H1 (cell line): Measurements from ENCODE around the gene CXCL3. TPM values are rescaled to one million over a fixed set of nuclear protein-coding genes. Genes with fewer than 3 reads are reported as not detected.

ENCODE experiments used
- CTCF ChIA-PET: fragments of 300-600 bp; sonication (Branson Sonifier 250); formaldehyde crosslinking; loops from one replicate; lab custom pipeline; 2021; ENCODE audit not compliant: partially characterized antibody; lab: Charles Lee
- POLR2A ChIA-PET: fragments of 300-600 bp; sonication (Branson Sonifier 250); formaldehyde crosslinking; loops from one replicate; lab custom pipeline; 2021; ENCODE audit warnings: inconsistent platforms; ENCODE audit not compliant: partially characterized antibody; lab: Charles Lee
- DNase-seq, 2 experiments: peaks; one replicate each; pipeline versions ENCODE4 v3.0.0 to v3.0.0-alpha.2; 2010 to 2022; ENCODE audit warnings: low spot score in 2 of 2, low read depth in 1 of 2, mixed read lengths in 1 of 2
- FAIRE-seq: peaks from 2 replicates; lab custom pipeline; 2011; peaks lifted over from hg19 to GRCh38; lab: Jason Lieb, UNC
- H2AFZ ChIP-seq: 2 replicates; pipeline ENCODE4 v1.8.1; 2012; ENCODE audit warnings: low read length, inconsistent platforms
- H2AK5ac ChIP-seq: 2 replicates; pipeline ENCODE4 v1.6.1; 2013; ENCODE audit warnings: low read depth, low read length
- H2BK120ac ChIP-seq: replicated peaks from 2 replicates; pipeline ENCODE3; 2013; ENCODE audit warnings: low read depth, low read length, inconsistent platforms
- H2BK12ac ChIP-seq: 2 replicates; pipeline ENCODE4 v1.6.1; 2013; ENCODE audit warnings: low read depth, low read length
- H2BK15ac ChIP-seq: 2 replicates; pipeline ENCODE4 v1.6.1; 2013; ENCODE audit warnings: low read length
- H2BK20ac ChIP-seq: 2 replicates; pipeline ENCODE4 v1.6.1; 2013; ENCODE audit warnings: low read length
- H2BK5ac ChIP-seq: 2 replicates; pipeline ENCODE4 v1.6.1; 2013; ENCODE audit warnings: low read depth, low read length
- H3K14ac ChIP-seq: 2 replicates; pipeline ENCODE4 v1.6.1; 2013; ENCODE audit warnings: inconsistent platforms; ENCODE audit not compliant: insufficient read length
- H3K18ac ChIP-seq: 2 replicates; pipeline ENCODE4 v1.6.1; 2013; ENCODE audit warnings: low read length; ENCODE audit errors: extremely low read depth
- H3K23ac ChIP-seq: 2 replicates; pipeline ENCODE4 v1.6.1; 2013; ENCODE audit warnings: inconsistent platforms; ENCODE audit not compliant: insufficient read length
- H3K23me2 ChIP-seq: 2 replicates; pipeline ENCODE4 v1.6.1; 2013; ENCODE audit warnings: low read depth, low read length
- H3K27ac ChIP-seq: 2 replicates; pipeline ENCODE4 v1.6.1; 2011; ENCODE audit warnings: low read depth, low read length, inconsistent platforms
- H3K27me3 ChIP-seq, 4 experiments: replicated peaks in 1 of 4; 1 replicate in 1 of 4; 2 replicates in 3 of 4; pipeline versions ENCODE4 v1.6.1 to v1.8.1; 2011 to 2013; ENCODE audit warnings: low read length in 3 of 4, mild to moderate bottlenecking in 3 of 4, inconsistent platforms in 2 of 4, mixed read lengths in 2 of 4, moderate library complexity in 1 of 4; ENCODE audit not compliant: control insufficient read depth in 3 of 4, insufficient read depth in 3 of 4; ENCODE audit errors: extremely low read depth in 1 of 4
- H3K36me3 ChIP-seq, 4 experiments: 2 replicates each; pipeline versions ENCODE4 v1.6.1 to v1.8.1; 2011 to 2013; ENCODE audit warnings: mild to moderate bottlenecking in 4 of 4, low read length in 3 of 4, moderate library complexity in 2 of 4, control low read depth in 1 of 4, inconsistent platforms in 1 of 4; ENCODE audit not compliant: insufficient read depth in 4 of 4, control insufficient read depth in 2 of 4
- H3K4ac ChIP-seq: replicated peaks from 2 replicates; pipeline ENCODE3; 2013; ENCODE audit warnings: low read length, low read depth, mixed read lengths, inconsistent platforms; ENCODE audit not compliant: insufficient read length
- H3K4me1 ChIP-seq, 4 experiments: replicated peaks in 1 of 4; 1 replicate in 1 of 4; 2 replicates in 3 of 4; pipeline versions ENCODE4 v1.6.1 to v1.8.1; 2011 to 2013; ENCODE audit warnings: low read length in 3 of 4, inconsistent platforms in 2 of 4, mixed read lengths in 1 of 4; ENCODE audit not compliant: insufficient read depth in 4 of 4, control insufficient read depth in 3 of 4
- H3K4me2 ChIP-seq, 2 experiments: 2 replicates each; pipeline versions ENCODE4 v1.6.1 to v1.8.1; 2011 to 2013; ENCODE audit warnings: low read depth in 2 of 2, low read length in 2 of 2, control low read depth in 1 of 2, inconsistent platforms in 1 of 2, mild to moderate bottlenecking in 1 of 2; ENCODE audit not compliant: insufficient read depth in 1 of 2
- H3K4me3 ChIP-seq, 4 experiments: fragments of 200-600, 300-600 bp in 1 of 4; sonication (generic), shearing (Covaris generic), sonication (Bioruptor Twin) in 1 of 4; 2 replicates each; pipeline versions ENCODE4 v1.5.1 to v1.8.1; 2011 to 2016; ENCODE audit warnings: low read length in 4 of 4, low read depth in 3 of 4, control low read depth in 2 of 4, inconsistent platforms in 2 of 4, mild to moderate bottlenecking in 2 of 4, mixed read lengths in 1 of 4, moderate library complexity in 1 of 4; ENCODE audit not compliant: insufficient read depth in 2 of 4; ENCODE audit errors: extremely low read depth in 1 of 4
- H3K56ac ChIP-seq: replicated peaks from 2 replicates; pipeline ENCODE3; 2013; ENCODE audit warnings: low read depth, mild to moderate bottlenecking, mixed read lengths, low read length, inconsistent platforms; ENCODE audit not compliant: insufficient read length
- H3K79me1 ChIP-seq: 2 replicates; pipeline ENCODE4 v1.6.1; 2013; ENCODE audit warnings: low read depth, low read length, control low read depth
- H3K79me2 ChIP-seq, 2 experiments: 2 replicates each; pipeline versions ENCODE4 v1.6.1 to v1.8.1; 2012 to 2013; ENCODE audit warnings: low read length in 2 of 2, mild to moderate bottlenecking in 2 of 2, inconsistent platforms in 1 of 2; ENCODE audit not compliant: insufficient read depth in 2 of 2, control insufficient read depth in 1 of 2
- H3K9ac ChIP-seq, 4 experiments: replicated peaks in 1 of 4; 1 replicate in 1 of 4; 2 replicates in 3 of 4; pipeline versions ENCODE4 v1.6.1 to v1.8.1; 2011 to 2013; ENCODE audit warnings: low read depth in 3 of 4, low read length in 3 of 4, control low read depth in 2 of 4, mild to moderate bottlenecking in 2 of 4, moderate library complexity in 2 of 4, inconsistent platforms in 1 of 4; ENCODE audit errors: extremely low read depth in 1 of 4
- H3K9me3 ChIP-seq, 2 experiments: 2 replicates each; pipeline versions ENCODE4 v1.6.1 to v1.8.1; 2012 to 2013; ENCODE audit warnings: mild to moderate bottlenecking in 2 of 2, moderate library complexity in 2 of 2, control low read depth in 1 of 2, inconsistent platforms in 1 of 2, low read depth in 1 of 2, low read length in 1 of 2, mixed read lengths in 1 of 2; ENCODE audit not compliant: insufficient read depth in 2 of 2
- H4K20me1 ChIP-seq, 2 experiments: replicated peaks in 1 of 2; 2 replicates each; pipeline versions ENCODE3 to v1.8.1; 2011 to 2013; ENCODE audit warnings: inconsistent platforms in 2 of 2, low read length in 2 of 2, mild to moderate bottlenecking in 1 of 2; ENCODE audit not compliant: insufficient read depth in 2 of 2, control insufficient read depth in 1 of 2
- H4K5ac ChIP-seq: 2 replicates; pipeline ENCODE4 v1.6.1; 2013; ENCODE audit warnings: low read length, low read depth, mixed read lengths, inconsistent platforms; ENCODE audit not compliant: insufficient read length
- H4K8ac ChIP-seq: 2 replicates; pipeline ENCODE4 v1.8.0; 2013; ENCODE audit warnings: mild to moderate bottlenecking, moderate library complexity, low read length, inconsistent platforms; ENCODE audit not compliant: insufficient read depth; ENCODE audit errors: extremely low read depth
- H4K91ac ChIP-seq: replicated peaks from 2 replicates; pipeline ENCODE3; 2013; ENCODE audit warnings: low read length, mixed read lengths, inconsistent platforms; ENCODE audit not compliant: insufficient read length
- ASH2L ChIP-seq: fragments of 200-600, 300-600 bp; sonication (generic); IDR thresholded peaks from one replicate; pipeline ENCODE4 v1.7.1; 2017; ENCODE audit warnings: low read length
- CTBP2 ChIP-seq: IDR thresholded peaks from 2 replicates; pipeline ENCODE4 v1.7.0; 2011; ENCODE audit warnings: borderline replicate concordance, mild to moderate bottlenecking, moderate library complexity, mixed read lengths, low read length; ENCODE audit not compliant: insufficient read depth, insufficient read length
- EP300 ChIP-seq, 2 experiments: IDR thresholded peaks; 1 replicate in 1 of 2; 2 replicates in 1 of 2; pipeline ENCODE4 v1.6.1; 2011 to 2012; ENCODE audit warnings: low read depth in 2 of 2, low read length in 2 of 2, mild to moderate bottlenecking in 2 of 2, borderline replicate concordance in 1 of 2, inconsistent platforms in 1 of 2, moderate library complexity in 1 of 2
- EZH2 ChIP-seq: fragments of 200-600 bp; sonication (generic); IDR thresholded peaks from 2 replicates; pipeline ENCODE4 v1.7.1; 2012; ENCODE audit warnings: low read depth, mild to moderate bottlenecking, moderate library complexity, low read length, inconsistent platforms; ENCODE audit not compliant: severe bottlenecking
- MAFK ChIP-seq: IDR thresholded peaks from 2 replicates; pipeline ENCODE4 v1.6.1; 2012; ENCODE audit warnings: low read depth, mild to moderate bottlenecking, improper control_type of control experiment, low read length
- POLR2AphosphoS5 ChIP-seq: IDR thresholded peaks from 2 replicates; pipeline ENCODE4 v1.6.1; 2011; ENCODE audit warnings: low read depth, low read length
- RAD21 ChIP-seq, 2 experiments: IDR thresholded peaks in 1 of 2; conservative IDR thresholded peaks in 1 of 2; 2 replicates each; pipeline ENCODE4 v1.6.1; 2011; ENCODE audit warnings: low read depth in 2 of 2, low read length in 2 of 2, improper control_type of control experiment in 1 of 2, inconsistent platforms in 1 of 2, mild to moderate bottlenecking in 1 of 2, moderate library complexity in 1 of 2
- RFX5 ChIP-seq: IDR thresholded peaks from 2 replicates; pipeline ENCODE4 v1.6.1; 2011; ENCODE audit warnings: low read depth, low read length, improper control_type of control experiment, borderline replicate concordance
- RXRA ChIP-seq: IDR thresholded peaks from 2 replicates; pipeline ENCODE4 v1.6.1; 2011; ENCODE audit warnings: low read depth, mild to moderate bottlenecking, low read length, moderate library complexity; ENCODE audit not compliant: insufficient read depth
- SP4 ChIP-seq: IDR thresholded peaks from 2 replicates; pipeline ENCODE4 v1.6.1; 2012; ENCODE audit warnings: low read length, inconsistent platforms
- TAF7 ChIP-seq: optimal IDR thresholded peaks from 2 replicates; pipeline ENCODE3; 2011; ENCODE audit warnings: low read depth, mild to moderate bottlenecking, inconsistent platforms, low read length, moderate library complexity, borderline replicate concordance
- TEAD4 ChIP-seq: IDR thresholded peaks from 2 replicates; pipeline ENCODE4 v1.6.1; 2012; ENCODE audit warnings: low read depth, low read length, inconsistent platforms, mixed read lengths
- WGBS, 2 experiments: shearing (Covaris generic) in 1 of 2; methylation state at CpG; one replicate each; pipeline versions ENCODE4 v1.1.6 to v1.1.7; 2013 to 2015; ENCODE audit warnings: low lambda C conversion rate in 2 of 2, mixed read lengths in 2 of 2, inconsistent platforms in 1 of 2, low coverage in 1 of 2, missing lambda C conversion rate in 1 of 2; ENCODE audit not compliant: insufficient replicate concordance in 2 of 2, insufficient coverage in 1 of 2, insufficient read length in 1 of 2; ENCODE audit errors: extremely low coverage in 1 of 2, missing lambda C conversion rate in 1 of 2; 5-methylcytosine and 5-hydroxymethylcytosine counted together
- polyA plus RNA-seq, 7 experiments: library from polyadenylated mRNA; depleted of rRNA in 3 of 7; stranded (reverse) in 5 of 7; unstranded in 2 of 7; fragments of >200 nt in 5 of 7; fragments of 200-250 nt in 2 of 7; gene quantifications; 1 replicate in 5 of 7; 2 replicates in 1 of 7; 4 replicates in 1 of 7; pipeline versions ENCODE4 v1.2.1 to v1.2.3, GENCODE V29; 2011 to 2013; ENCODE audit warnings: missing spikeins in 2 of 7, mixed read lengths in 2 of 7
- total RNA-seq: library from RNA; stranded (reverse); fragmentation: NEBNext Ultra II Directional; extraction: Animal tissue kit (Norgen Biotek cat#: 25700); gene quantifications from 2 replicates; pipeline ENCODE4 v1.2.1, GENCODE V29; 2021

Gene CXCL3
- total and polyA plus RNA-seq, 2 of the 8 experiments (the other 6 are each of a cell fraction or from before 2014, with no cell fraction given): 3.1 to 5.2 TPM

DNA sequence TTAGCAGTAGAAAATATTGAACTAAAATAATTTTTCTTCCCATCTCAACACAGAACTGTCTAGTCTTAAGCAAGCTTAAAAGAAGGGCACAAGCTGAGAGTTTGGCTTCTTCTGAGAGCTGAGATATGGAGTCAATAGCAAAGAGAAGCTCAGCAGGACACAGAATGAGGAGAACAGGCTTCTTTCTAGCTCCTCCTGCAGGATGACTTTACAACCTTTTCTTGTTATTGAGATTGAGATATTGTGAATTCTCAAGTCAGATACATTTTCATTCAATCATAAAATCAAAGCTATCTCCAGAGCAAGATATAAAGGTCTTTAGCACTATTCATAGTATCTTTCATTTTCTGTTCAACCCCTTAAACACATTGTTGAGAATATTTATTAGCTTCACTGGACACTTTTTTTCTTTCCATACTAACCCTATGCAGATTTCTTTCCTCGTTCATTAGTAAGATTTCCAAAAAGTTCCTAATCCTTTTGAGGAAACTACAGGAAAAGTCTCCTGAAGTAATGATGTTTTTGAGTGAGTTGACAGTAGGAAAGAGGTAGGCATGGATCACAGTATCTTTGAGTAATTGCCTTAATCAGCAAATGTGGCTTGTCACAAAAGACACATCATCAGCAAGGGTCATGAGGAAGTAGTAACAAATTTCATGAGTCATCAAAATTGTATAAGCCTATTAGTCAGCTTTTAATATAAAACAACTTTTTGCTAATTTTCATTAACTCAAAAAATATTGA is 17.8 kb upstream of the CXCL3 start:
- no peaks in the 10 kb centered on the region for H4K20me1 ChIP-seq
- H3K14ac ChIP-seq: no peak overlapping the region
- DNase-seq: no peak
- H3K27ac ChIP-seq: no peak overlapping the region
- no peak overlapping the region for H3K18ac ChIP-seq
- no peak for FAIRE-seq
- H3K4me2 ChIP-seq: no peak overlapping the region
- H3K27me3 ChIP-seq: peaks cover 0 to 1% (median 0%) of the 10 kb centered on the region in 4 experiments; a peak in 1 of 7 replicates
- no peak overlapping the region for H2BK15ac ChIP-seq
- 81% methylated on average over 1 of the region's 1 CpG; no CpG with 5 or more reads in 1 of the 2 experiments for WGBS, 2 experiments
- no peak overlapping the region for H2BK5ac ChIP-seq
- H3K9ac ChIP-seq: no peak overlapping the region
- no peaks in the 10 kb centered on the region for H3K79me2 ChIP-seq
- no peaks in the 10 kb centered on the region for H3K23me2 ChIP-seq
- H3K9me3 ChIP-seq: no peaks in the 10 kb centered on the region; a peak in 1 of 4 replicates
- no peak overlapping the region for H3K23ac ChIP-seq
- no peak overlapping the region for H3K4me3 ChIP-seq
- CTCF ChIA-PET: interaction anchor here (0.9 to 2.1 kb wide), 7 partner anchors 15 to 327 kb away, joined by 3 to 6 read pairs (median 4); partner anchors contain the start of gene CXCL1
- H2AK5ac ChIP-seq: no peak overlapping the region
- H2BK20ac ChIP-seq: no peak overlapping the region
- no peak overlapping the region for H4K8ac ChIP-seq
- H2BK120ac ChIP-seq: no peak overlapping the region
- H3K56ac ChIP-seq: no peak overlapping the region
- no peak overlapping the region for H2AFZ ChIP-seq
- H3K79me1 ChIP-seq: no peaks in the 10 kb centered on the region
- POLR2A ChIA-PET: no interaction called here
- H3K36me3 ChIP-seq: no peaks in the 10 kb centered on the region
- no peak overlapping the region for H4K91ac ChIP-seq
- H2BK12ac ChIP-seq: no peak overlapping the region
- H4K5ac ChIP-seq: peak overlapping the region; percentile 52
- peaks cover 0 to 3% (median 0%) of the 10 kb centered on the region in 4 experiments; a peak in 2 of 7 replicates for H3K4me1 ChIP-seq
- H3K4ac ChIP-seq: no peak overlapping the region
- TF ChIP-seq ASH2L (no peak), RAD21 (IDR thresholded peaks at IDR 0.05 in 1 of 2, conservative IDR thresholded peaks at IDR 0.05 in 1 of 2; ENCODE audit: low read depth in 2 of 2, low read length in 2 of 2) (peak in 1 of 2 experiments; percentile 29; a peak in 2 of 4 replicates), TAF7 (no peak), SP4 (no peak), MAFK (peak; percentile 89), RFX5 (no peak), EP300 (IDR thresholded peaks at IDR 0.05; ENCODE audit: borderline replicate concordance in 1 of 2, low read depth in 2 of 2, low read length in 2 of 2) (no peak), EZH2 (no peak), TEAD4 (no peak), RXRA (no peak), CTBP2 (no peak), POLR2AphosphoS5 (no peak)
